ENCODE data around the gene CHST9. TPM values are rescaled to one million over a fixed set of nuclear protein-coding genes. Genes with fewer than 3 reads are reported as not detected.

Gene CHST9
- polyA plus RNA-seq, 2 of the 4 experiments (the other 2 are of a cell fraction): 0.06 TPM; not detected in 1

DNA sequence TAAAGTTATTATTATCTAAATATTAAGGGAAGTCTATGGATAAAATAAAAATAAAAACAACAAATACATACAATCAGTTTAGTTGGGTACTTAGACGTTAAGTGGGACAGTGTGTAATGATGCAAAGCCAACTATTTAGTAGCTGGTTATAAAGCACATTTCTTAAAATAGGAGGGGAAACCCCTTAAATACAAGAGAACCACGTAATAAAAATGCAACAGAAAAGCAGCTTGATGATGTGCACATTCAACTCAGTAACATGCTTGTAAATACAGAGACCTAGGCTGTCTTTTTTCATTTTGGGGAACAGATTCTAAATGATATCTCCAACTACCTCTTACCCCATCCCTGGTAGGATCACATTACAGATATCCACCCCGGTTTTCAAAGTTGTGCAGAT is 185.3 kb downstream of the CHST9 start:
- no peak for TF ChIP-seq EHMT2 (IDR thresholded peaks at IDR 0.05; ENCODE audit: low read depth)
- TF ChIP-seq ZFP36 (IDR thresholded peaks at IDR 0.05; ENCODE audit: borderline replicate concordance, partially characterized antibody): no peak
- TF ChIP-seq NPAS2 (CRISPR knock-in tag; IDR thresholded peaks at IDR 0.05; ENCODE audit: borderline replicate concordance): no peak
- TF ChIP-seq, protein P1, sequence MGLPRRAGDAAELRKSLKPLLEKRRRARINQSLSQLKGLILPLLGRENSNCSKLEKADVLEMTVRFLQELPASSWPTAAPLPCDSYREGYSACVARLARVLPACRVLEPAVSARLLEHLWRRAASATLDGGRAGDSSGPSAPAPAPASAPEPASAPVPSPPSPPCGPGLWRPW (IDR thresholded peaks at IDR 0.05): no peak
- no peak for TF ChIP-seq TP53 (CRISPR knock-in tag; IDR thresholded peaks at IDR 0.05)
- no peak for TF ChIP-seq ZC3H11A (IDR thresholded peaks at IDR 0.05)
- no peak for TF ChIP-seq POLR2AphosphoS2 (conservative IDR thresholded peaks at IDR 0.05; ENCODE audit: low read length)
- TF ChIP-seq CBX2 (IDR thresholded peaks at IDR 0.05; ENCODE audit: borderline replicate concordance, low read depth): no peak
- no peak for TF ChIP-seq JUNB (IDR thresholded peaks at IDR 0.05)
- no peak for TF ChIP-seq NR3C1 (IDR thresholded peaks at IDR 0.05)
- TF ChIP-seq RAD21 (conservative IDR thresholded peaks at IDR 0.05 in 1 of 2, IDR thresholded peaks at IDR 0.05 in 1 of 2): no peak
- TF ChIP-seq TFCP2L1 (CRISPR knock-in tag; IDR thresholded peaks at IDR 0.05): no peak
- TF ChIP-seq GATA3 (IDR thresholded peaks at IDR 0.05; ENCODE audit: borderline replicate concordance): no peak
- TF ChIP-seq CTCF (IDR thresholded peaks at IDR 0.05): no peak
- no peak for TF ChIP-seq E2F6 (IDR thresholded peaks at IDR 0.05; ENCODE audit: borderline replicate concordance, low read depth)
- TF ChIP-seq HEYL (CRISPR knock-in tag; IDR thresholded peaks at IDR 0.05): no peak
- TF ChIP-seq ATOH8 (CRISPR knock-in tag; IDR thresholded peaks at IDR 0.05; ENCODE audit: low read depth): no peak
- no peak for TF ChIP-seq EP300 (IDR thresholded peaks at IDR 0.05)
- no peak for TF ChIP-seq FOSL2 (IDR thresholded peaks at IDR 0.05)
- TF ChIP-seq FOSL2 (CRISPR knock-in tag; IDR thresholded peaks at IDR 0.05): no peak
- TF ChIP-seq FOSB (CRISPR knock-in tag; IDR thresholded peaks at IDR 0.05): no peak
- CTCF ChIA-PET: no interaction called here
- WGBS (ENCODE audit: missing lambda C conversion rate): 14% methylated on average over 3 of the region's 3 CpGs
- no peaks in the 10 kb centered on the region for H3K4me1 ChIP-seq
- no peaks in the 10 kb centered on the region for H3K9me3 ChIP-seq
- no peak overlapping the region for H3K4me2 ChIP-seq
- DNase-seq (ENCODE audit: low read depth in 1 of 2, low spot score in 1 of 2): no peak
- POLR2A ChIA-PET: no interaction called here
- no peak overlapping the region for H3K27ac ChIP-seq
- no peak overlapping the region for H3K4me3 ChIP-seq
- FAIRE-seq: no peak
- ATAC-seq: no peak

GRCh38 chr18:26993568-26993967 is 191.5 kb downstream of the CHST9 start:
- TF ChIP-seq NFE2L2 (conservative IDR thresholded peaks at IDR 0.05; ENCODE audit: low read length) (no peak), CBX8 (IDR thresholded peaks at IDR 0.05) (no peak), FOXS1 (CRISPR knock-in tag; IDR thresholded peaks at IDR 0.05) (no peak), BHLHE40 (IDR thresholded peaks at IDR 0.05; ENCODE audit: low read depth, low read length) (no peak), CHD4 (IDR thresholded peaks at IDR 0.05; ENCODE audit: borderline replicate concordance) (no peak), MAZ (IDR thresholded peaks at IDR 0.05; ENCODE audit: borderline replicate concordance, low read depth, low read length) (no peak), HDAC2 (IDR thresholded peaks at IDR 0.05) (no peak), RAD21 (conservative IDR thresholded peaks at IDR 0.05 in 1 of 2, IDR thresholded peaks at IDR 0.05 in 1 of 2) (no peak)
- TF ChIP-seq, protein P2, sequence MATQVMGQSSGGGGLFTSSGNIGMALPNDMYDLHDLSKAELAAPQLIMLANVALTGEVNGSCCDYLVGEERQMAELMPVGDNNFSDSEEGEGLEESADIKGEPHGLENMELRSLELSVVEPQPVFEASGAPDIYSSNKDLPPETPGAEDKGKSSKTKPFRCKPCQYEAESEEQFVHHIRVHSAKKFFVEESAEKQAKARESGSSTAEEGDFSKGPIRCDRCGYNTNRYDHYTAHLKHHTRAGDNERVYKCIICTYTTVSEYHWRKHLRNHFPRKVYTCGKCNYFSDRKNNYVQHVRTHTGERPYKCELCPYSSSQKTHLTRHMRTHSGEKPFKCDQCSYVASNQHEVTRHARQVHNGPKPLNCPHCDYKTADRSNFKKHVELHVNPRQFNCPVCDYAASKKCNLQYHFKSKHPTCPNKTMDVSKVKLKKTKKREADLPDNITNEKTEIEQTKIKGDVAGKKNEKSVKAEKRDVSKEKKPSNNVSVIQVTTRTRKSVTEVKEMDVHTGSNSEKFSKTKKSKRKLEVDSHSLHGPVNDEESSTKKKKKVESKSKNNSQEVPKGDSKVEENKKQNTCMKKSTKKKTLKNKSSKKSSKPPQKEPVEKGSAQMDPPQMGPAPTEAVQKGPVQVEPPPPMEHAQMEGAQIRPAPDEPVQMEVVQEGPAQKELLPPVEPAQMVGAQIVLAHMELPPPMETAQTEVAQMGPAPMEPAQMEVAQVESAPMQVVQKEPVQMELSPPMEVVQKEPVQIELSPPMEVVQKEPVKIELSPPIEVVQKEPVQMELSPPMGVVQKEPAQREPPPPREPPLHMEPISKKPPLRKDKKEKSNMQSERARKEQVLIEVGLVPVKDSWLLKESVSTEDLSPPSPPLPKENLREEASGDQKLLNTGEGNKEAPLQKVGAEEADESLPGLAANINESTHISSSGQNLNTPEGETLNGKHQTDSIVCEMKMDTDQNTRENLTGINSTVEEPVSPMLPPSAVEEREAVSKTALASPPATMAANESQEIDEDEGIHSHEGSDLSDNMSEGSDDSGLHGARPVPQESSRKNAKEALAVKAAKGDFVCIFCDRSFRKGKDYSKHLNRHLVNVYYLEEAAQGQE (IDR thresholded peaks at IDR 0.05): no peak
- Histone ChIP-seq H3K9me3 (no peaks in the 10 kb centered on the region), H3K4me1 (no peaks in the 10 kb centered on the region), H3K4me3 (no peak overlapping the region), H3K27ac (no peak overlapping the region), H3K4me2 (no peak overlapping the region)
- DNase-seq (ENCODE audit: low read depth in 1 of 2, low spot score in 1 of 2) (no peak), ATAC-seq (no peak), FAIRE-seq (no peak)
- ChIA-PET POLR2A (no interaction called here), CTCF (no interaction called here)
- WGBS (ENCODE audit: missing lambda C conversion rate): 50% methylated on average over 6 of the region's 6 CpGs

Measured in A549 (cell line).